Activated effector memory CD4-positive, alpha-beta T cell treated with Interleukin-2 at 50 U/mL for 16 hours (primary cell): ENCODE measurements around the gene MMAB.

Experiments used
- DNase-seq: peaks from one replicate; pipeline ENCODE4 v3.0.0-alpha.2; 2020

The MMAB gene

DNA sequence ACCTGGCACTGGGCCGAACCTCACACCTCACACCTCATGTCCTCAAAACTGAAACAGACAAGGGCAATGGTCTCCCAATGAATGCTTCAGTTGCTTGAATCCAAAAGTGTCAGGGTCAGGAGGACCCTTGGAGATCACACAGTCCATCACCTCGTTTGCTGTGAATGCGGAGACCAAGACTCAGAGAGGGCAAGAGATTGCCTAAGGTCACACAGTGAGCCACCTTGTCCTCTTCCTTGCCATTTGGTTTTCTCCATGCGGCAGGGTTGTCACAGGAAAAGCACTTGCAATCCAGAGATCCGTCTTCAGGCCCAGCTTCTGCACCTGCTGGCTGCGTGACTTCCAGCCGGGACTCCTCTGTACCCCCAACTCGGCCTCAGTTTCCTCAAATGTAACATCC, 28.3 kb upstream of the MMAB start:
- no peak for DNase-seq

DNA sequence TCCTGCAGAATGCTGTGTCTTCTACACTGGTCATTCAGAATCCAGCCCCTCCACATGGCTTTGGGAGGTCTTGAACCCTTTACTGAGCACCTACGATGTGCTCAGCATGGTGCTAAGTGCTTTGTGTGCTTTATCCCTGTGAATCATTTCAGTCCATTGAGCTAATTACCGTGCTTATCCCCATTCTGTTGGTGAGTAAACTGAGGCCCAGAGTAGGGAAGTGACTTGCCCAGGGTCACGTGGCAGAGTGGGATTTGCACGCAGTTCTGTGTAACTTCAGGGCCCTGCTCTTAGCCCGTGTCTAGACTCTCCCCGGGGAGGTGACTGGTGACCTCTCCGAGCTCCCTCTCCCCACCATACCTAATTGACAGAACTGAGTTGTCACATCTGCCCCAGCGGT, 27.7 kb upstream of the MMAB start:
- no peak for DNase-seq

DNA sequence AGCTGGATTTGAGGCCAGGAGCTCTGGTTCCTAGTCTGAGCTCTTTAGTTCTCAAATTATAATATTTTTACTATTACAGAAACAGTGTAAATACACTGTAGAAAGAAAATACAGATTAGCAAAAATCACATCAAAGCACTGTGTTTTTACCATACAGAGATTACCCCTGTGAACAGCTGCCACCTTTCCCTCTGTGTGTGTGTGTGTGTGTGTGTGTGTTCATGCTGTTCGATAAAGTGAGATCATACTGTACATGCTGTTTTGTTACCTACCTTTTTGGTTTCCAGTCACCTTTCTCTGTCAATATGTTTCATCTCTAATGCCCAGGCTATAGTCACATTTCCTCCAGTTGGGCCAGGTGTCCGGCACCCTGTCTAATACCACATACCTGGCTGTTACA, 27.2 kb upstream of the MMAB start:
- DNase-seq: no peak

DNA sequence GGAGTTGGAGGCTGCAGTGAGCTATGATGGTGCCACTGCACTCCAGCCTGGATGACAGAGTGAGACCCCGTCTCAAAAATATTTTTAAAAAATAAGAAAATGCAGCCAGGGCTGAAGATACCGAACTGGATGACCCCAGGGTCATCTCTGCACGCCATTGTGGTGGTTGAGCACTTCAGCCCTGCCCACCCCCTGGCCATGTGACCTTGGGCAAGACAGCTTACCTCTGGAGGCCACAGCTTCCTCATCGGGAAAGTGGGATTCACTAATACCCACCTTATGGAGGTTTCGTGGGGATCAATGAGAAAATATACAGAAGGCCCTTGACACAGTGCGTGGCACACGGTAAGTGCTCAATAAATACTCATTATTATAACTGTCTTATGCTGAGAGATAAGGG, 25.8 kb upstream of the MMAB start:
- DNase-seq: no peak

DNA sequence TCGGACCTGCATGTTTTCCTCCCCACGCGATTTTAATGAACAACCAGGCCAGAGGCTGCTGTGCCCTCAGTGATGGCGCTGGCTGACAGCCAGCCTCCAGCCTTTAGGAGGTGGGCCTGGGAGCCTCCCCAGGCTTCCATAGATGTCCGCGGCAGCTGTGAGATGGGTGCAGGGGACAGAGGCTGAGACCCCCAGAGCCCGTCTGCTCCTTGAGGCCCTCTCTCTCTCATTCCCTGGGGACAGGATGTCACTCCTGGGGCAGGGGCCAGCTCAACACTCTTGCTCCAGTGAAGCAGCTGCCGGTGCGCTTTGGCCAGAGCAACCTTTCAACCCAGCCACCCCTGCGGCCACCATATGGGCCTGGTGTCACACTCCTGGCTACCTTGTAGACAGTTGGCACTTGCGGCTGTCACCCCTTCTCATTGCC, 25.1 kb upstream of the MMAB start:
- no peak for DNase-seq

DNA sequence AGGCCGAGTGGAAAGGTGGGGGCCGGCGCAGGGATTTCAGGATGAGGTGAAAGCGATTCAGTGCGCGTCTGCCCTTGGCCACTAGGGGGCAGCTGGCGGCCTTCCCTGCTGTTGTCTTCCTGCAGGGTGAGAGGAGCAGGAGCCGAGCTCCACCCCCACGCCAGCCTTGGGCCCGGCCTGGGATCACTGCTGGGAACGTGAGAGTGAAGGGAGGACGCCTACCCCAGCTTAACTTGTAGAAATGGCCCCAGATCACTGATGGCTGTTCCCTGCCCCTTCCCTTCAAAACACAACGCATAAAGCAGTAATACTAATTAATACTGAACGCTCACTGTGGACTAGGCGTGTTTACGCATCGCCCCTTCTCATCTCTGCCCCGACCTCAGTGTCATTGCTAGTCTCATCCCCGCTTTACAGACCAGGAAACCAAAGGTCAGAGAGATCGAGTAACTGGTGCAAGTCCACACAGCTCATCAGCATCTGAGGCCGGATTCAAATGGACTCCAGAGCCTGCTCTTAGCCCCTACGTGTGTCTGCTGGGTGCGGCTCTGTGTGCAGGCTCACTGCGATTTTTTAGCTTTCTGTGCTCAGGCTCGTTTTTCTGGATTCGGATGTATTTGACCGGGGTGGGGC, 24.6 kb upstream of the MMAB start:
- peak; percentile 35 for DNase-seq

DNA sequence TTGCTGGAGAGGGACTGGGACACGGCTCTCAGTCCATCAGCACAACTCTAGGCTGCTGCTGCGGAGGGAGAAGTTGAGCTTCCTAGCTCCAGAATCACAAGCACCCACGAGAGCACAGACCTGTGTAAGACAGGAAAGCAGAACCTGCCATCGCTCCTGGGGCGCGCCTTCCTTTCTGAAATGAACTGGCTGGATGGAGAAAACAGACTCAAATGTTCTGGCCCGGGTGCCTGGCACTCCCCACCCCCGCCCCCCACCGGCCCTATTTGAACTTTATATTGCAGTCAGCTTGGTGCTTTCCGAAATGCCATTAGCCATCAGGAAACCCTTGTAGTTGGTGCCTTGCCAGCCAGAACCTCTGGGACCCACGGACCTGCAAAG, 24.1 kb upstream of the MMAB start:
- no peak for DNase-seq

DNA sequence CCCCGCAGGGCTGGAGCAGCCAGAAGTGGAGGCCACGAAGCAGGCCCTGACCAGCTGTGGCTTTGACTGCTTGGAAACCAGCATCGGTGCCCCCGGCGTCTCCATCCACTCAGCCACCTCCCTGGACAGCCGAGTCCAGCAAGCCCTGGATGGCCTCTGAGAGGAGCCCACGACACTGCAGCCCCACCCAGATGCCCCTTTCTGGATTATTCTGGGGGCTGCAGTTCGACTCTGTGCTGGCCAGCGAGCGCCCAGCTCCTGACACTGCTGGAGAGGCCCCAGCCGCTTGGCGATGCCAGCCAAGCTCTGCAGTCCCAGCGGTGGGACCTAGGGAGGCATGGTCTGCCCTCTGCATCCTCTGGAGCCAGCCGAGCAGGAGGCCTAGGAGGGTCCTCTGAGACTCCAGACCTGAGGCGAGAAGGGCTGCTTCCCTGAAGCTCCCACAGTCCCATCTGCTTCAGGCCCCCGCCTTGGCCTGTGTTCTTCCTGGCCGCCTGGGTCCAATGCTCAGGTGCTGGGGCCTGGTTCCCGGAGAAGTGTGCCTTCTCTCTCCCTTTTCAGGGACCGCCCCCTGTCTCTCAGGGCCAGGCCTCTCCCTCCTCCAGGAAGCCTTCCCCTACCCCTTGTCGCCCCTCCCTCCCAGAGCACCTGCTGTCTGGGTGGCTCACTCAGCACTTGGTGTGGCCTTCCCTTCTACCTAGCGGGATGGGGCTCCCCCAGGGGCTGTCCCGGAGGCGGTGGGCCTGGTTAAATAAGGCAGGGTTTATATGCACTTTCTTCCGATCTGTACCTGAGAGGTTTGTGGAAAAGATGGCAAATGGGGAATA, 23.3 kb upstream of the MMAB start:
- no peak for DNase-seq

DNA sequence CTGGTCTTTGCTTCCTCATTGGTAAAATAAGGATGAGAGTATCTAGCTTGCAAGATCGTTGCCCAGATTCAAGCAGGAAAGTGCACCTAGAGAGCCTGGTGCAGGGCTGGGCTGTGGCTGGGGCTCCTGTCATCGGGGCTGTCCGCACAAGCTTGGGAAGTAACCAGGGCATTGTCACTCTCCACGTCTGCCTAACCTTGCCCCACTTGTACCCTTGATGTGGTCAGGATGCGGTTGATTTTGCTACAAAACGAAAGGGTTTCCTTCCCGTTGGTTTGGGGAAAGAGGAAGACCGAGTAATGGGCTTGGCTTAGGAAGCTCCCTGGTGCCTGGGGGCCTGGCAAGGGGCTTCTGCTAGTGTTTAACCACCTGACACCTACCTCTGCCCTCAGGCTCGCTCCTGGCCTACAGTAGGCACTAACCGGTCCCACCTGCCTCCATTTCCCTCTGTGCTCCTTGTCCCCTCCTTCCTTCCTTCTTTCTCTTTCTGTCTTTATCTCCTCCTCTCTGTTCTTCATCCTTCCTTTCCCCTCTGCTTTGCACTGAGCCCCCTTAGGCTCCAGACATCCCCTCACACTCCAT, 22.1 kb upstream of the MMAB start:
- no peak for DNase-seq

DNA sequence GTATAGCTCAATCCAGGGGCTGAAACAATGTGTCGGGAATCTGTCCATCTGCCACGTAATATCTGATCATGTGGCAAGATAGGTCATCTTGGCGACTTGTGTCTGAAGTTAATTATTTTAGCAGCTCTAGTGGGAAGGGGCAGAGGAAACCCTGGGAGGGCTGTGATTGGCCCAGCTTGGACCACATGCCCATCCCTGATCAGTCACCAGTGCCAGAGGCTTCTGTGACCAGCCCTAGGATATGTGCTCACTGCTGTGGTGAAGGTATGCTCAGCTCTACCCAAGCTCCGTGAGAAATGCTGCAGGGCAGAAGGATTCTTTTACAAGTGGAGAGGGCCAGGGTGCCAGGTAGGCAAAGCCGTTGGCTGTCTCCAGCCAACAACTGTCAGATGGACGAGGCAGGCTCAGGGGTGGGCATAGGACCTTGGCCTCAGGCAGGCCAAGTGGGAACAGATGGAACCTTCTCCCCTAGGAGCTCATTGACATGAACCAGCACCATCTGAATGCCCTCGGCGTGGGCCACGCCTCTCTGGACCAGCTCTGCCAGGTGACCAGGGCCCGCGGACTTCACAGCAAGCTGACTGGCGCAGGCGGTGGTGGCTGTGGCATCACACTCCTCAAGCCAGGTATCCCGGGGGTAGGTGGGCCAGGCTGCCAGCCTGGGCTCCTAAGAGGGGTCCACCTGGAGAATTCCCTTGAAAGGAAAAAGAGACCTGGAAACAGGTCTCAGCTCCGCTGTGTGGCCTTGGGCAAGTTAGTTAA, 21.4 kb upstream of the MMAB start:
- DNase-seq: no peak

DNA sequence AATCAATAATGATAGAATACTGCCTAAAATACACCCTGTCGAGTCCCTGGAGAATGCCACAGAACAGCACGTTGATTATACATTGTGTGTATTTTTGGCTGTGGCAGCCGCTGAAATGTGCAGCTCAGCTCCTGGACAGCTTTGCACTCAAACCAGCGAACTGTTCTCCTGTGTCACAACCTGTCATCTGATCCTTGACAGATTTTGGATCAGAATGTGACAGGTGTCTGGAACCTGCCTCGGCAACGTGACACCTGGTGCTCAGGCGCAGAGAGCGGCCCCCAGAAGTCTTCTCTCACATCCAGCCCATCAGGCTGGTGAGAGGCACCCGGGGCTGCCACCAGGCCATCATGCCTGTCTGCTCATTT, 19.6 kb upstream of the MMAB start:
- DNase-seq: no peak

DNA sequence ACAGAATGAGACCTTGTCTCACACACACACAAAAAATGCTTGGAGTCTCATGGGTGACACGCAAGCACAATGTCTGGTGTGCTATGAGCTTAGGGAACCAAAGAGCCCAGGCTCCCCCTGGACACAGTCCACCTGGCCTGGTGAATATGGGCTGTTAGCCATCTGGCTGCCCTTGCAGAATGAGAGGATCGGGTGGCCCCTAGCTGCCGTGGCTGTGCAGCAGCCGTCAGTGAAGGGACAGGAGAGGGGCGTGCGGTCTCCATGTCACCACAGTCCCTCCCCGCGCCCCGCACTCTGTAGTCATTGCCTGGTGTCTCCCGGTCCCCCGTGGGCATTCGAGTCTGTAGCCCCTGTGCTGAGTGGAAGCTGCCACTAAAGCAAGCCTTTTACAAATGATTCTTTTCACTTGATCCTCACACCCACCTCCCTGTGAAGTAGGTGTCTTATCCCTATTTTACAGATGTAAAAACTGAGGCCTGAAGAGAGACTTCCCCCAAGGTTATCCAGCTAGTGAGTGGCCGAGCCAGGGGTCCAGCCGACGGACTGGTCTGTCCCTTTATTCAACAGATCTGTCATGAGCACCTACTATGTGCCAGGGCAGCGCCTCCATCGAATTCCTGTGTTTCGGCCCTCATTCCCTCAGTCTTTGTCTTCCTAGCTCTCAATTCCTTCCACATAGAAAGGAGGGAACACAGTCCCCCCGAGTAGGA, 19.0 kb upstream of the MMAB start:
- no peak for DNase-seq

DNA sequence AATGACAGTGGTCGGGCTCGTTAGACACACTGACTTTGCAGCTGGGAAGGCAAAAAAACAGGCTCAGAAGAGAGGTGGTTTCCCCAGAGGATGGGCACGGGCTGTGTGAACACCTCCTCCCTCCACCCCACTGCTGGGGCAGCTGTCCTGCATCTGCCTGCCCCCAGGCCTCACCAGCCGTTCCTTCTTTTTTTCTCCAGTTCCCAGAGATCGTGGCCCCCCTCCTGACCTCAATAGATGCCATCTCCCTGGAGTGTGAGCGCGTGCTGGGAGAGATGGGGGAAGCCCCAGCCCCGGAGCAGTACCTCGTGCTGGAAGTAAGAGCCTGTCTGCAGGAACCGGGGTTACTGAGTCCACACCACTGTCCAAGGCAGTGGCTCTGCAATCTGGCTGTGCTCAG, 17.7 kb upstream of the MMAB start:
- DNase-seq: no peak

DNA sequence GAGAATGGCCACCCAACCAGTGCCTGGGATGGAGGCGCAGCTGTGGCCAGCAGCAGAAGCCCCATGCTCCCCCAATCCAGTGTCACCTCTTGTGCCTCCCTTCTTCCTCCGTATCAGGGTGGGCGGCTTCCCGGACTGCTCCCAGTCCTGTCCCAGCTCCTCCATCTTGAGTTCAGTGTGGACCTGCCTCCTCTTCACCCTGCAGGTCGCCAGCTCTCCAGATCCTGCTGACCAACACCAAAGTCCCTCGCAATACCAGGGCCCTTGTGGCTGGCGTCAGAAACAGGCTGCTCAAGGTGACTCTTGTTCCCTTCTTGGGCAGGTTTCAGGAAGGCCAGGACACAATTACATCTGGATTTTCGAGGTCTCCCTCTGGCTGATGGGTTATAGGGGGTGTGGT, 17.3 kb upstream of the MMAB start:
- no peak for DNase-seq

DNA sequence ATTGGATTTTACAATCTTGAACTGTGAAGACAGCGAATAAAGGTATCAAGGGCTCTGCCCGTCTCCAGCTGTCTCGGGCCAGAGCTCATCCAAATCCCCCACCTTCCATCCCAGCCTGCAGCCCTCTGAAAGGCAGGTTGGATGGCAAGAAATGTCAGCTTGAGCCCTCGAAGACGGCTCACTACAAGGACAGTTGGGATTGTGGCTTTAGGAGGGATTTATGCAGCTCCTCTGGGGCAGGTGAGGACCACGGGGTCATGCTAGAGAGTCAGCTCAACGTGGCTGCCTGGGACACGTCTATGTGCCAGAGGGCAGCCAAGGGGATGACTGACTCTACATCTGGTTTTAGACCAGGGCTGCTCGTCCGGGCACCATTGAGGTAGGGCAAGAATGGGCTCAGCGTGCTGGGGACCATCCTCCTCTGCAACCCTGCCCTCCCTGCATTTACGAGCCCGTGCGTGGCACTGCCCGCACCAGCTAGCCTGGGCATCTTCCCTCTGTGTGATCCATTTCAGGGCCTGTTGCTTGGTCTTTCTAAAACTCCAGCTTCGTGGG, 16.5 kb upstream of the MMAB start:
- no peak for DNase-seq

DNA sequence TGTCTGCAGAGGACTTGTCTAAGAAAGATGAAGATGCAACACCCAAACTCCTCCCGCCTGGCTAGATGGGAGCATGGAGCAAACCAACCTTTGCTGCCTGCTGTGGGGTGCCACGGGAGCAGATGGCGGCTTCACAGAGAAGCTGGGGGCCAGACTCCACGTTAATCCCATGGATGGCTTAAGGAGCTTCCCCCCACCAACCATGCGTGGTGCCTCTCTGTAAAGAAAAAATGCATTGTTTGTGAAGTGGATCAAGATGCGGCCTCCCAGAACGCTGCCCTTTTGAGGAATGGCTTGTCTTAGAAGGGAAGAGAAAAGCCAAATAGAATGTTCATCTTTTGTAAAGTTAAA, 15.9 kb upstream of the MMAB start:
- DNase-seq: no peak

DNA sequence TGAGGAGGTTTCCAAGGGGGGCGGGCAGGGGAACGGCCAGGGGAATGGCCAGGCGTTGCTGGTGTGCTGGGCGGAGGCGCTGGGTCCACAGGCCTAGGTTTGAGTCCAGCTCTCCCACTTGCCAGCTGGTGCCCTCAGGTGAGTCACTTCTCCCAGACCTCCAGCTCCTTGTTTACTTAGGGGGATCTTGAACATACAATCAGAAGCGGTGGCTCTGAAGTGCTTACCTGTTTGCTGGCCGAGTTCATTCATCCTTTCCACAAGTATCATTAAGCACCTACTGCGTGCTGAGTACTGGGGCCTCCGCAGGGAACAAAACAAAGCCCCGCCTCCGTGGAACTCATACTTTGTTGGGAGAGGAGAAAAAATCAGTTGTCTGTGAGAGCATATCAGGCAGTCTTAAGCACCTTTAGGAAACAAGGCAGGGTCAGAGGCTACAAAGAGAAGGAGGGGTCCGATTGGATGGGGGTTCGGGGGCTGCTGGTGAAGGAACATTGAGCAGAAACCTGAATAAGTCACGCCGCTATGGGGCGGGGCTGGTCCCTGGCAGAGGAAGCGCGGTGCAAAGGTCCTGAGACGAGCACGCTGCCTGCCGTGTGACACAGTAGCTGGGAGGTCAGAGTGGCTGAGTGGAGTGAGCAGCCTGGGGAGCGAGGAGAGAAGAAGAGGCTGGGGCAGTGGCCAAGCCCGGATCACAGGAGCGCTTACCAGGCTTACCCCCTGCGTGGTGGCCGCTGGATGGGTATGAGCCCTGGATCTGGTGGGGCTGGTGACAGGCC, 15.3 kb upstream of the MMAB start:
- DNase-seq: no peak

DNA sequence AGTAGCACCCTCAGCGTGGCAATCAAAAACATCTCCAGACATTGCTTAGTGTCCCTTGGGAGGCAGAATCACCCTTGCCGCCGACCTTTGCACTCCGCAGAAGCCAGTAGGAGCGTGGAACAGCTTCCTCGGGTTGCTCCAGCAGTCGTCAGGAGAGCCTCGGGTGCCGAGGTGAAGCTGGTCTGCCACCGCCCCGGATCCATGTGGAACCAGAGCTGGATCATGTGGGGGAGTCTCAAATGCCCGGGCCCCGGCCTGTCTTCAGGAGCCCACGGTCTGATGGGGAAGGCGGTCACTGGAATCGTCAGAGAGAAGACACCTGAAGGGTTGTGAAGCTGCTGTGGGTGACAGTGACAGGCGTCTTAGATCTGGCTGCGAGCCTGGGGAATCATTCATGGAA, 14.6 kb upstream of the MMAB start:
- no peak for DNase-seq

DNA sequence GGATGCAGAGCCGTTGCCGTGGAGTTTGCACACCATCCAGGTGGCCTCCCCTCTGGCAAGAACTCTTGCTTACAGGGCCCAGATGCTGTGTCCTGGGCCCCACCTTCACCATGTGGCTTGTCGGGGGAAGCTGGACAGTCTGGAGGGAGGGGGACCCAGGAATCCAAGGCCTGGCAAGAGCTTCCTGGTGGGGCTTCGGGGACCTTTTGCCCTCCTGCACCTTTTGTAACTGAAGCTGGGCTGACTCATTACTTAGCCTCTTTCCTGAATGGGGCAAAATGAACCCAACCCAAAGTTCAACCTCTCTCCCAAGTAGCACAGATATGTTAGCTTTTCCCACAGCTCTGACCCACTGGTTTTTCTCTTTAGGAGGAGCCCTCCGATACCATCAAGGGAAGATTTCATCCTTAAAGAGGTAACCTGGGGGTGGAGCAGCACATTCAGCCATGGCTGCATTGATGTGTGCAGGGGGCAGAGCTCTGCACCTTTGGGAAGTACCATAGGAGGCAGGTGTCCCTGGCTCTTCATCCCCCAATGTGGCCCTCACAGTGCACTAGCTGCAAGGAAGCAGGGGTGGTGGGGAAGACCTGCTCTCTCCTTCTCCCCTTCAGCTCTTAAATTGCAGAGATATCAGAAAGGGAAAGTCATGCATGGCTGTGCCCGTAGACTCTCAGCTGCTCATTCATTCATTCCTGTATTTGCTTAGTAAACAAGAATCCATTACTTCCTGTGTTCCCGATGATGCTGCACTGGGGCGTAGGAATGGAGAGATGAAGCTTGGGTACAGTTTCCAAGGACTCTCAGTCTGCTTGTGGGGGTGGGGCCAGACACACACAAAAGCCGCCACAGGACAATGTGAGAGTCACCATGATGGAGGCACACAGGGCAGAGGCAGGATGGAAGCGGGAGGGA, 13.3 kb upstream of the MMAB start:
- DNase-seq: no peak

DNA sequence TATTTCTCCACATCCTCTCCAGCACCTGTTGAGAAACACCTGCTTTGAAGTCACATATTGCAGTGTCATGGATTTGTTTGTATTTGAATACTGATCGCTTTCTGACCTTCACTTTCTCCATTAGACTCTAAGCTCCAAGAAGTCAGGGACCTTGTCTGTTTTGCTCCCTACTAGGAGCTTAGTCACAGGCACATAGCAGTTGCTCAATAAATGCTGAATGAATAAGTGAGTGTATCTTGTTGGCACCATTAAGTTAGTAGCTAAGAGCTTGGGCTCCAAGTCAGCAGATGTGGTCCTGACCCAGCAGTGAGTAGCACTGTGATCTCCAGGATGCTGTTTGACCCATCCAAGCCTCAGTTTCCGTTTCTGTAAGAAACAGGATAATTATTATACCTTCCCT, 10.4 kb upstream of the MMAB start:
- DNase-seq: no peak

DNA sequence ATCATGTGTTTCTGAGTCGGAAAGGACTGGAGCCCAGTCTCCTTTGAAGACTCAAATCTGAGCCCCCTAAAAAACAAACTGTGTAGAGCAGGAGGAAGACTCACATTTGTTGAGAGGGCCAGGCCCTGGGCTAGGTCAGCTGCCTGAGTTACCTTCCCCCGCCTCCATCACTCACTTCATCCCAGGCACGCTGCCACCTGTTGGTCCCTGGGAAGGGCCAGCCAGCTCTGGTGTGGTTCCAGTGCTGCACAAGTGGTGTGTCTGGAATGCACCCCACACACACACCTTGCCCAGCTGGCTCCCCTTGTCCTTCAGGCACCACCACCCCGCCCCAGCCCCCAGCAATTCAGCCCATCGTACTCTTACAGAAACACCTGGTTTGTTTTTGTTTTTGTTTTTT, 9.3 kb upstream of the MMAB start:
- no peak for DNase-seq
